HG03097 (cell line): ENCODE data around the gene VPS37D.
A peak's percentile ranks its signal among the peaks of the same experiment; 100 is the strongest.
"Not testable (repeated sequence)": the region's sequence is repeated elsewhere in the genome, so short reads cannot be mapped to it uniquely, and the experiment has no call there.

ENCODE experiments used
- ATAC-seq: cut with Tn5 transposase; IDR thresholded peaks from one replicate; pipeline ENCODE4 v1.9.1; 2021; ENCODE audit not compliant: unreplicated experiment, low FRiP score

The VPS37D gene

GRCh38 chr7:73703757-73704639, 36.4 kb downstream of the VPS37D start:
- no peak for ATAC-seq

GRCh38 chr7:73704640-73705550, 37.3 kb downstream of the VPS37D start:
- no peak for ATAC-seq

GRCh38 chr7:73705551-73705920, 37.9 kb downstream of the VPS37D start:
- no peak for ATAC-seq

GRCh38 chr7:73706126-73707044, 38.8 kb downstream of the VPS37D start:
- ATAC-seq: no peak

GRCh38 chr7:73707045-73707631, 39.5 kb downstream of the VPS37D start:
- no peak for ATAC-seq

- ATAC-seq: no peak
These were observed 41.4 kb downstream of the VPS37D start for GRCh38 chr7:73708961-73709549.

- no peak for ATAC-seq
These were observed 45.1 kb downstream of the VPS37D start for GRCh38 chr7:73712773-73713172.

- not testable (repeated sequence) for ATAC-seq
These were observed 45.7 kb downstream of the VPS37D start for GRCh38 chr7:73713319-73713718.

- no peak for ATAC-seq
These were observed 48.2 kb downstream of the VPS37D start for GRCh38 chr7:73715648-73716317.

GRCh38 chr7:73716318-73716890, 48.8 kb downstream of the VPS37D start:
- ATAC-seq: no peak

GRCh38 chr7:73717025-73717807, 49.6 kb downstream of the VPS37D start:
- no peak for ATAC-seq

GRCh38 chr7:73717991-73718405, 50.4 kb downstream of the VPS37D start:
- no peak for ATAC-seq

GRCh38 chr7:73718438-73718881, 50.8 kb downstream of the VPS37D start:
- no peak for ATAC-seq

GRCh38 chr7:73718905-73719805, 51.5 kb downstream of the VPS37D start, which contains the start of gene STX1A:
TSS of gene STX1A (minus strand) at chr7:73719669. CDS start at chr7:73719631, 38 bp downstream.
- peak; percentile 47 for ATAC-seq

GRCh38 chr7:73719806-73720169, 52.2 kb downstream of the VPS37D start:
- ATAC-seq: no peak

GRCh38 chr7:73720443-73720842, 52.8 kb downstream of the VPS37D start:
- not testable (repeated sequence) for ATAC-seq

- ATAC-seq: no peak
These were observed 53.8 kb downstream of the VPS37D start for GRCh38 chr7:73721377-73721817.
